ENCODE results near the gene PSORS1C1.
"Not testable (repeated sequence)": the region's sequence is repeated elsewhere in the genome, so short reads cannot be mapped to it uniquely, and the experiment has no call there.

The PSORS1C1 gene

GRCh38 chr6:31114541-31114878, at the start of gene PSORS1C1:
Gene PSORS1C1 (plus strand): TSS chr6:31114800. CDS start chr6:31129633, 14,833 bp downstream.
- no peak for DNase-seq

GRCh38 chr6:31065556-31065955, 49.0 kb upstream of the PSORS1C1 start:
- no peak for DNase-seq

GRCh38 chr6:31067028-31067427, 47.6 kb upstream of the PSORS1C1 start:
- not testable (repeated sequence) for DNase-seq

GRCh38 chr6:31067891-31068668, 46.5 kb upstream of the PSORS1C1 start:
- DNase-seq = not testable (repeated sequence)

GRCh38 chr6:31068669-31069340, 45.8 kb upstream of the PSORS1C1 start:
- peak; percentile 80 for DNase-seq

GRCh38 chr6:31070711-31071197, 43.8 kb upstream of the PSORS1C1 start:
- no peak for DNase-seq

GRCh38 chr6:31074401-31074800, 40.2 kb upstream of the PSORS1C1 start:
- DNase-seq = no peak

- no peak for DNase-seq
These were observed 39.1 kb upstream of the PSORS1C1 start for GRCh38 chr6:31075528-31075927.

- no peak for DNase-seq
These were observed 38.0 kb upstream of the PSORS1C1 start for GRCh38 chr6:31076611-31077010.

GRCh38 chr6:31079656-31080261, 34.8 kb upstream of the PSORS1C1 start:
- DNase-seq = peak; percentile 73

- no peak for DNase-seq
These were observed 32.7 kb upstream of the PSORS1C1 start for GRCh38 chr6:31081872-31082271.

- peak; percentile 45 for DNase-seq
These were observed 30.8 kb upstream of the PSORS1C1 start for GRCh38 chr6:31083742-31084354.

GRCh38 chr6:31086788-31087440, 27.7 kb upstream of the PSORS1C1 start:
- DNase-seq = no peak

- peak; percentile 92 for DNase-seq
These were observed 27.0 kb upstream of the PSORS1C1 start for GRCh38 chr6:31087494-31088089.

- no peak for DNase-seq
These were observed 24.2 kb upstream of the PSORS1C1 start for GRCh38 chr6:31090275-31090972.

- DNase-seq = no peak
These were observed 23.6 kb upstream of the PSORS1C1 start for GRCh38 chr6:31090973-31091364.

- DNase-seq = no peak
These were observed 22.9 kb upstream of the PSORS1C1 start for GRCh38 chr6:31091680-31092079.

- DNase-seq = no peak
These were observed 22.4 kb upstream of the PSORS1C1 start for GRCh38 chr6:31092238-31092637.

- DNase-seq = no peak
These were observed 21.7 kb upstream of the PSORS1C1 start for GRCh38 chr6:31092769-31093505.

GRCh38 chr6:31094389-31094881, 20.2 kb upstream of the PSORS1C1 start:
- DNase-seq = peak; percentile 22

GRCh38 chr6:31096215-31096614, 18.4 kb upstream of the PSORS1C1 start:
- DNase-seq = no peak

Measured in activated naive CD4-positive, alpha-beta T cell treated with Interleukin-2 at 50 U/mL for 16 hours (primary cell).